Neural progenitor cell (in vitro differentiated cells): Measurements from ENCODE around the gene PIP4K2C. TPM values are rescaled to one million over a fixed set of nuclear protein-coding genes. Genes with fewer than 3 reads are reported as not detected.

ENCODE experiments used
- DNase-seq: peaks from one replicate; pipeline ENCODE4 v3.0.0-alpha.2; 2016; ENCODE audit warnings: low spot score
- H2AFZ ChIP-seq: fragments of 200-600 bp; sonication (generic); replicated peaks from 2 replicates; pipeline ENCODE4 v1.6.1; 2016; ENCODE audit warnings: antibody characterized with exemption
- H3F3A ChIP-seq: fragments of 200-600 bp; sonication (generic); 2 replicates; pipeline ENCODE4 v1.6.1; 2016; ENCODE audit warnings: antibody characterized with exemption, low read depth
- H3K27ac ChIP-seq: fragments of 200-600 bp; sonication (generic); 2 replicates; pipeline ENCODE4 v1.5.1; 2016; ENCODE audit warnings: mild to moderate bottlenecking
- H3K27me3 ChIP-seq: fragments of 200-600 bp; sonication (generic); 2 replicates; pipeline ENCODE4 v1.6.1; 2016; ENCODE audit warnings: mild to moderate bottlenecking, moderate library complexity
- H3K36me3 ChIP-seq: fragments of 200-600 bp; sonication (generic); 2 replicates; pipeline ENCODE4 v1.5.1; 2016
- H3K4me1 ChIP-seq: fragments of 200-600 bp; sonication (generic); 2 replicates; pipeline ENCODE4 v1.6.1; 2016; ENCODE audit warnings: mixed run types
- H3K4me2 ChIP-seq: fragments of 200-600 bp; sonication (generic); 2 replicates; pipeline ENCODE4 v1.6.1; 2016
- H3K4me3 ChIP-seq: fragments of 200-600 bp; sonication (generic); 2 replicates; pipeline ENCODE4 v1.5.1; 2016
- H3K79me2 ChIP-seq: fragments of 200-600 bp; sonication (generic); 2 replicates; pipeline ENCODE4 v1.6.1; 2016; ENCODE audit warnings: low read depth
- H3K9ac ChIP-seq: fragments of 200-600 bp; sonication (generic); 2 replicates; pipeline ENCODE4 v1.6.1; 2016
- H3K9me3 ChIP-seq: fragments of 200-600 bp; sonication (generic); 2 replicates; pipeline ENCODE4 v1.5.1; 2016; ENCODE audit warnings: low read depth
- H4K20me1 ChIP-seq: fragments of 200-600 bp; sonication (generic); 2 replicates; pipeline ENCODE4 v1.6.1; 2016; ENCODE audit warnings: low read depth
- H3K27ac Mint-ChIP-seq: 3 replicates; pipeline ENCODE4 v1.8.0; 2021; ENCODE audit warnings: mixed read lengths
- H3K27me3 Mint-ChIP-seq: 2 replicates; pipeline ENCODE4 v1.8.0; 2022; ENCODE audit warnings: low read depth, mild to moderate bottlenecking, inconsistent platforms, moderate library complexity, mixed read lengths; ENCODE audit not compliant: insufficient read depth
- H3K36me3 Mint-ChIP-seq: 3 replicates; pipeline ENCODE4 v1.8.0; 2021; ENCODE audit warnings: mixed read lengths
- H3K4me1 Mint-ChIP-seq: 3 replicates; pipeline ENCODE4 v1.8.0; 2021; ENCODE audit warnings: mixed read lengths
- H3K4me3 Mint-ChIP-seq: 3 replicates; pipeline ENCODE4 v1.8.0; 2021; ENCODE audit warnings: mild to moderate bottlenecking, moderate library complexity, mixed read lengths
- H3K9me3 Mint-ChIP-seq: 3 replicates; pipeline ENCODE4 v1.8.0; 2020; ENCODE audit warnings: mixed read lengths
- CTCF ChIP-seq: fragments of 200-600 bp; sonication (generic); IDR thresholded peaks from 2 replicates; pipeline ENCODE4 v1.5.1; 2017; ENCODE audit warnings: antibody characterized with exemption, mild to moderate bottlenecking
- EZH2 ChIP-seq: fragments of 200-600 bp; sonication (generic); IDR thresholded peaks from 2 replicates; pipeline ENCODE4 v1.6.1; 2017; ENCODE audit warnings: antibody characterized with exemption, mild to moderate bottlenecking, moderate library complexity
- EZH2phosphoT487 ChIP-seq: fragments of 200-600 bp; sonication (generic); IDR thresholded peaks from 2 replicates; pipeline ENCODE4 v1.6.1; 2017; ENCODE audit warnings: antibody characterized with exemption
- total RNA-seq: library from RNA; depleted of rRNA; stranded (reverse); fragments of >200 nt; gene quantifications from 2 replicates; pipeline ENCODE4 v1.2.3, GENCODE V29; 2015; ENCODE audit warnings: low replicate concordance

The PIP4K2C gene
- total RNA-seq, 1 donor from 2014 or later, result 15.5 TPM

GRCh38 chr12:57611108-57611826, 20.3 kb downstream of the PIP4K2C start, which contains the start of gene ARHGEF25:
TSS of gene ARHGEF25 (plus strand) at chr12:57611435. CDS start at chr12:57611895, 460 bp downstream.
- H3K9me3 Mint-ChIP-seq, result no peaks in the 10 kb centered on the region
- peaks cover 36% of the 10 kb centered on the region for H3K27me3 ChIP-seq
- H3K4me3 Mint-ChIP-seq, result peak within 1 kb of the TSS; percentile 92
- H3F3A ChIP-seq, result peaks cover 30% of the 10 kb centered on the region
- H2AFZ ChIP-seq, result peak within 1 kb of the TSS; percentile 62
- peak within 1 kb of the TSS; percentile 60 for H3K4me3 ChIP-seq
- peaks cover under 1% of the 10 kb centered on the region for H3K79me2 ChIP-seq
- peaks cover 24% of the 10 kb centered on the region for H3K36me3 Mint-ChIP-seq
- peak within 1 kb of the TSS; percentile 76 for H3K27ac Mint-ChIP-seq
- H3K4me1 Mint-ChIP-seq, result peaks cover 26% of the 10 kb centered on the region
- H3K9ac ChIP-seq, result no peak within 1 kb of the TSS
- H3K27me3 Mint-ChIP-seq, result peaks cover 11% of the 10 kb centered on the region
- DNase-seq, result peak; percentile 87
- H3K27ac ChIP-seq, result no peak within 1 kb of the TSS
- no peak for TF ChIP-seq EZH2phosphoT487
- peak; percentile 2 for TF ChIP-seq CTCF
- TF ChIP-seq EZH2, result no peak
- peaks cover 9% of the 10 kb centered on the region for H4K20me1 ChIP-seq
- peaks cover 11% of the 10 kb centered on the region for H3K4me1 ChIP-seq
- H3K9me3 ChIP-seq, result no peaks in the 10 kb centered on the region
- H3K4me2 ChIP-seq, result peak within 1 kb of the TSS; percentile 89
- H3K36me3 ChIP-seq, result no peaks in the 10 kb centered on the region

GRCh38 chr12:57611827-57612710, 21.1 kb downstream of the PIP4K2C start:
- Histone ChIP-seq H3K27ac (no peak overlapping the region), H3K4me2 (peak overlapping the region; percentile 89), H3K9ac (no peak overlapping the region), H4K20me1 (peaks cover 9% of the 10 kb centered on the region), H3K27me3 (peaks cover 43% of the 10 kb centered on the region), H3K9me3 (no peaks in the 10 kb centered on the region), H2AFZ (no peak overlapping the region), H3K79me2 (no peaks in the 10 kb centered on the region), H3K4me3 (peak overlapping the region; percentile 60), H3K4me1 (peaks cover 11% of the 10 kb centered on the region), H3K36me3 (no peaks in the 10 kb centered on the region), H3F3A (peaks cover 30% of the 10 kb centered on the region)
- Mint-ChIP-seq H3K27ac (peak overlapping the region; percentile 76), H3K9me3 (no peaks in the 10 kb centered on the region), H3K4me3 (peak overlapping the region; percentile 92), H3K4me1 (peaks cover 22% of the 10 kb centered on the region), H3K27me3 (peaks cover 10% of the 10 kb centered on the region), H3K36me3 (peaks cover 28% of the 10 kb centered on the region)
- no peak for DNase-seq
- no peak for TF ChIP-seq EZH2phosphoT487
- no peak for TF ChIP-seq CTCF
- no peak for TF ChIP-seq EZH2

GRCh38 chr12:57612711-57613426, 21.9 kb downstream of the PIP4K2C start:
- Mint-ChIP-seq H3K27ac (no peak overlapping the region), H3K4me3 (peak overlapping the region; percentile 92), H3K9me3 (no peaks in the 10 kb centered on the region), H3K27me3 (peaks cover 16% of the 10 kb centered on the region), H3K36me3 (peaks cover 28% of the 10 kb centered on the region), H3K4me1 (peaks cover 22% of the 10 kb centered on the region)
- Histone ChIP-seq H3K27ac (no peak overlapping the region), H3K4me3 (no peak overlapping the region), H3K9me3 (no peaks in the 10 kb centered on the region), H3K4me2 (peak overlapping the region; percentile 89), H4K20me1 (peaks cover 9% of the 10 kb centered on the region), H3F3A (peaks cover 30% of the 10 kb centered on the region), H2AFZ (no peak overlapping the region), H3K9ac (no peak overlapping the region), H3K4me1 (peaks cover 11% of the 10 kb centered on the region), H3K79me2 (no peaks in the 10 kb centered on the region), H3K36me3 (no peaks in the 10 kb centered on the region), H3K27me3 (peaks cover 51% of the 10 kb centered on the region)
- TF ChIP-seq CTCF (no peak), EZH2phosphoT487 (no peak), EZH2 (no peak)
- no peak for DNase-seq
